Activated T-cell treated with anti-CD3 and anti-CD28 coated beads for 48 hours (primary cell): ENCODE results near the gene SUGCT.

Source experiments
- DNase-seq: peaks from one replicate; pipeline ENCODE4 v3.0.0-alpha.2; 2020; ENCODE audit warnings: low read depth

The SUGCT gene

GRCh38 chr7:40828686-40829600 is 694.1 kb downstream of the SUGCT start:
- no peak for DNase-seq

GRCh38 chr7:40833191-40833887 is 698.5 kb downstream of the SUGCT start:
- no peak for DNase-seq

- no peak for DNase-seq
These were observed 699.1 kb downstream of the SUGCT start for GRCh38 chr7:40833888-40834234.

GRCh38 chr7:40836218-40836617 is 701.4 kb downstream of the SUGCT start:
- DNase-seq, result no peak

- DNase-seq, result no peak
These were observed 705.1 kb downstream of the SUGCT start for GRCh38 chr7:40839881-40840280.

GRCh38 chr7:40840990-40841389 is 706.2 kb downstream of the SUGCT start:
- no peak for DNase-seq

- no peak for DNase-seq
These were observed 707.8 kb downstream of the SUGCT start for GRCh38 chr7:40842641-40843040.

GRCh38 chr7:40843338-40843985 is 708.7 kb downstream of the SUGCT start:
- DNase-seq, result no peak

GRCh38 chr7:40845943-40846342 is 711.1 kb downstream of the SUGCT start:
- no peak for DNase-seq

GRCh38 chr7:40847921-40848320 is 713.1 kb downstream of the SUGCT start:
- DNase-seq, result no peak

GRCh38 chr7:40848541-40849221 is 713.9 kb downstream of the SUGCT start:
- DNase-seq, result no peak

GRCh38 chr7:40850017-40850416 is 715.2 kb downstream of the SUGCT start:
- DNase-seq, result no peak

GRCh38 chr7:40851001-40851400 is 716.2 kb downstream of the SUGCT start:
- no peak for DNase-seq

- no peak for DNase-seq
These were observed 724.3 kb downstream of the SUGCT start for GRCh38 chr7:40859076-40859475.

- no peak for DNase-seq
These were observed 725.2 kb downstream of the SUGCT start for GRCh38 chr7:40859965-40860543.

- no peak for DNase-seq
These were observed 730.8 kb downstream of the SUGCT start for GRCh38 chr7:40865441-40866233.

- DNase-seq, result no peak
These were observed 731.8 kb downstream of the SUGCT start for GRCh38 chr7:40866601-40867000.

- no peak for DNase-seq
These were observed 735.3 kb downstream of the SUGCT start for GRCh38 chr7:40870108-40870507.

GRCh38 chr7:40873248-40873647 is 738.4 kb downstream of the SUGCT start:
- no peak for DNase-seq

GRCh38 chr7:40874756-40875155 is 740.0 kb downstream of the SUGCT start:
- DNase-seq, result no peak

GRCh38 chr7:40876601-40877000 is 741.8 kb downstream of the SUGCT start:
- DNase-seq, result no peak
